IPS-NIHi11 (cell line): ENCODE data around the gene XPOT.
"Not testable (repeated sequence)": the region's sequence is repeated elsewhere in the genome, so short reads cannot be mapped to it uniquely, and the experiment has no call there.

ENCODE experiments used
- DNase-seq: peaks from one replicate; pipeline ENCODE4 v3.0.0; 2012; ENCODE audit warnings: mixed read lengths, low spot score

The XPOT gene

GRCh38 chr12:64403707-64404469 is at the start of gene XPOT:
Gene XPOT (plus strand): TSS chr12:64404392. CDS start chr12:64410036, 5,644 bp downstream.
- peak; percentile 98 for DNase-seq

GRCh38 chr12:64356209-64356608 is 48.0 kb upstream of the XPOT start:
- DNase-seq: not testable (repeated sequence)

- not testable (repeated sequence) for DNase-seq
Measured at GRCh38 chr12:64361173-64361572, 43.0 kb upstream of the XPOT start.

- no peak for DNase-seq
Measured at GRCh38 chr12:64362721-64363305, 41.4 kb upstream of the XPOT start.

- DNase-seq: no peak
Measured at GRCh38 chr12:64383675-64384074, 20.5 kb upstream of the XPOT start.

GRCh38 chr12:64385019-64385418 is 19.2 kb upstream of the XPOT start:
- DNase-seq: no peak

GRCh38 chr12:64385468-64385867 is 18.7 kb upstream of the XPOT start:
- DNase-seq: no peak

GRCh38 chr12:64387197-64387816 is 16.9 kb upstream of the XPOT start:
- no peak for DNase-seq

- no peak for DNase-seq
Measured at GRCh38 chr12:64389154-64389553, 15.0 kb upstream of the XPOT start.

GRCh38 chr12:64390275-64390851 is 13.8 kb upstream of the XPOT start, which contains the start of gene C12orf56:
Gene C12orf56 (minus strand): TSS chr12:64390758. CDS start chr12:64390565, 193 bp downstream.
- DNase-seq: peak; percentile 77

- DNase-seq: peak; percentile 32
Measured at GRCh38 chr12:64392221-64392620, 12.0 kb upstream of the XPOT start.

GRCh38 chr12:64395739-64396138 is 8.5 kb upstream of the XPOT start:
- no peak for DNase-seq

- DNase-seq: peak; percentile 38
Measured at GRCh38 chr12:64400041-64400440, 4.2 kb upstream of the XPOT start.

GRCh38 chr12:64402181-64402580 is 2.0 kb upstream of the XPOT start:
- DNase-seq: no peak

GRCh38 chr12:64404470-64405256 is 471 bp downstream of the XPOT start:
- DNase-seq: peak; percentile 60

GRCh38 chr12:64407342-64408223 is 3.4 kb downstream of the XPOT start:
- DNase-seq: no peak

- no peak for DNase-seq
Measured at GRCh38 chr12:64411427-64411826, 7.2 kb downstream of the XPOT start.

- DNase-seq: no peak
Measured at GRCh38 chr12:64412459-64412858, 8.3 kb downstream of the XPOT start.

- DNase-seq: no peak
Measured at GRCh38 chr12:64413884-64414283, 9.7 kb downstream of the XPOT start.

GRCh38 chr12:64418209-64418608 is 14.0 kb downstream of the XPOT start:
- DNase-seq: no peak

GRCh38 chr12:64419696-64420095 is 15.5 kb downstream of the XPOT start:
- no peak for DNase-seq
